ENCODE results near the gene VWA3A. TPM values are rescaled to one million over a fixed set of nuclear protein-coding genes. Genes with fewer than 3 reads are reported as not detected.
A peak's percentile ranks its signal among the peaks of the same experiment; 100 is the strongest.

The VWA3A gene
- total and polyA plus RNA-seq, 2 of the 8 experiments (the other 6 are each of a cell fraction or from before 2014, with no cell fraction given) = 0.05 TPM; not detected in 1

- Histone ChIP-seq H2BK20ac (ENCODE audit: low read length) (no peak overlapping the region; the same call in 1 of the 2 replicates), H2BK12ac (ENCODE audit: low read depth, low read length) (no peak overlapping the region), H3K79me1 (ENCODE audit: low read depth, low read length) (no peaks in the 10 kb centered on the region), H3K18ac (ENCODE audit: extremely low read depth, low read length) (no peak overlapping the region), H3K4me1 (replicated peaks in 1 of 4; ENCODE audit: control insufficient read depth in 3 of 4, insufficient read depth in 4 of 4, low read length in 3 of 4) (peaks cover 4 to 14% (median 10%) of the 10 kb centered on the region in 4 experiments; a peak in 6 of 7 replicates), H2BK5ac (ENCODE audit: low read depth, low read length) (no peak overlapping the region), H4K8ac (ENCODE audit: extremely low read depth, insufficient read depth, low read length) (no peak overlapping the region), H4K20me1 (replicated peaks in 1 of 2; ENCODE audit: control insufficient read depth in 1 of 2, insufficient read depth in 2 of 2, low read length in 2 of 2) (no peaks in the 10 kb centered on the region), H3K27ac (ENCODE audit: low read depth, low read length) (no peak overlapping the region), H2BK120ac (replicated peaks; ENCODE audit: low read depth, low read length) (no peak overlapping the region), H3K23ac (ENCODE audit: insufficient read length) (no peak overlapping the region), H3K14ac (ENCODE audit: insufficient read length) (no peak overlapping the region), H3K79me2 (ENCODE audit: control insufficient read depth in 1 of 2, insufficient read depth in 2 of 2, low read length in 2 of 2) (no peaks in the 10 kb centered on the region), H3K4me3 (ENCODE audit: extremely low read depth in 1 of 4, insufficient read depth in 2 of 4, low read depth in 3 of 4, low read length in 4 of 4) (peak overlapping the region in 2 of 4 experiments; percentile 21 to 66; a peak in 2 of 8 replicates), H4K91ac (replicated peaks; ENCODE audit: insufficient read length, low read length) (no peak overlapping the region), H2AFZ (ENCODE audit: low read length) (peak overlapping the region; percentile 49; the same call in 1 of the 2 replicates), H3K27me3 (replicated peaks in 1 of 4; ENCODE audit: control insufficient read depth in 3 of 4, extremely low read depth in 1 of 4, insufficient read depth in 3 of 4, low read length in 3 of 4) (peaks cover 0 to 6% (median 2%) of the 10 kb centered on the region in 4 experiments; a peak in 4 of 7 replicates), H3K23me2 (ENCODE audit: low read depth, low read length) (peaks cover 8% of the 10 kb centered on the region), H3K56ac (replicated peaks; ENCODE audit: insufficient read length, low read depth, low read length) (no peak overlapping the region), H3K36me3 (ENCODE audit: control insufficient read depth in 2 of 4, insufficient read depth in 4 of 4, low read length in 3 of 4) (no peaks in the 10 kb centered on the region), H2BK15ac (ENCODE audit: low read length) (peak overlapping the region; percentile 46; the same call in 1 of the 2 replicates), H2AK5ac (ENCODE audit: low read depth, low read length) (no peak overlapping the region), H3K9me3 (ENCODE audit: insufficient read depth in 2 of 2, low read depth in 1 of 2, low read length in 1 of 2) (no peaks in the 10 kb centered on the region), H3K4ac (replicated peaks; ENCODE audit: insufficient read length, low read depth, low read length) (no peak overlapping the region), H4K5ac (ENCODE audit: insufficient read length, low read depth, low read length) (no peak overlapping the region), H3K4me2 (ENCODE audit: insufficient read depth in 1 of 2, low read depth in 2 of 2, low read length in 2 of 2) (peak overlapping the region; percentile 92 to 98; a peak in 1 of 4 replicates), H3K9ac (replicated peaks in 1 of 4; ENCODE audit: extremely low read depth in 1 of 4, low read depth in 3 of 4, low read length in 3 of 4) (no peak overlapping the region)
- ChIA-PET CTCF (ENCODE audit: partially characterized antibody) (interaction anchor here (0.6 to 1.4 kb wide), 9 partner anchors 8 to 108 kb away, joined by 3 to 6 read pairs (median 3); no protein-coding TSS in a partner anchor), POLR2A (ENCODE audit: partially characterized antibody) (interaction anchor here (0.9 to 2.0 kb wide), 8 partner anchors 8 to 107 kb away, joined by 3 to 7 read pairs (median 5); partner anchors contain the start of gene EEF2K)
- FAIRE-seq = no peak
- 76% methylated on average over 16 of the region's 16 CpGs; no CpG with 5 or more reads in 1 of the 2 experiments for WGBS, 2 experiments (ENCODE audit: extremely low coverage in 1 of 2, insufficient coverage in 1 of 2, insufficient read length in 1 of 2, insufficient replicate concordance in 2 of 2, low coverage in 1 of 2, low lambda C conversion rate in 2 of 2, missing lambda C conversion rate in 1 of 2)
- no peak for DNase-seq (ENCODE audit: low read depth in 1 of 2, low spot score in 2 of 2)
- TF ChIP-seq MAX (IDR thresholded peaks at IDR 0.05) = peak; percentile 53; the same call in 1 of the 2 replicates
- no peak for TF ChIP-seq BCL11A (IDR thresholded peaks at IDR 0.05; ENCODE audit: low read depth in 2 of 2, low read length in 2 of 2)
These were observed 100.1 kb downstream of the VWA3A start for GRCh38 chr16:22192261-22193062.

Measured in H1 (cell line).